Heart left ventricle (tissue), 13 donors: ENCODE measurements around the gene SLC2A5.

Source experiments
- CTCF ChIP-seq, 12 donors: fragments of 200-600 bp; sonication (generic) in 4 of 12; IDR thresholded peaks; one replicate each; pipeline versions ENCODE4 v1.5.0 to v1.8.0; 2018 to 2022; ENCODE audit warnings: antibody characterized with exemption in 12 of 12, mild to moderate bottlenecking in 5 of 12
- POLR2A ChIP-seq, 2 donors: fragments of 450-650 bp; IDR thresholded peaks; one replicate each; pipeline ENCODE4 v1.6.1; 2017; ENCODE audit warnings: antibody characterized with exemption in 2 of 2, mild to moderate bottlenecking in 2 of 2, moderate library complexity in 2 of 2
- donor health status: ischemic (EF 13 %, LVEDD 7.1; RV severe dilation, severe dysfunction).
- donor health status: DM: no; HTN: yes; CAD: no.
- donor health status: DM: no; HTN: no; CAD: no.
- donor health status: ischemic (EF 25% LVEDD 6.9; RV normal size, moderate dysfunction).
- donor health status: ischemic (EF 25% LVEDD 5.7; RV mildly dilated, moderate dysfunction).
- donor health status: ischemic (EF 35%, LVEDD 5.7; RV mildly dilated, moderate dysfunction).
- donor health status: nonischemic (EF 11% LVEDD 7.7; RV severe dilation, severe dysfunction).
- donor health status: DM: yes; HTN: yes; CAD: no.
- donor health status: PGD.
- donor health status: ischemic (EF 29% LVEDD 5.4; RV normal size, mild dysfunction).
- donor health status: nonischemic (EF 23%, LVEDD 6.1; RV moderate dilation, normal function).

- TF ChIP-seq CTCF (IDR thresholded peaks at IDR 0.05): no peak
- no peak for TF ChIP-seq POLR2A (IDR thresholded peaks at IDR 0.05)
Observed at GRCh38 chr1:9095818-9096217, 26.4 kb upstream of the SLC2A5 start.
